Measurements from ENCODE around the gene MB.

GRCh38 chr22:35649026-35649553 lies 32.0 kb upstream of the MB start:
- TF ChIP-seq, protein P1, sequence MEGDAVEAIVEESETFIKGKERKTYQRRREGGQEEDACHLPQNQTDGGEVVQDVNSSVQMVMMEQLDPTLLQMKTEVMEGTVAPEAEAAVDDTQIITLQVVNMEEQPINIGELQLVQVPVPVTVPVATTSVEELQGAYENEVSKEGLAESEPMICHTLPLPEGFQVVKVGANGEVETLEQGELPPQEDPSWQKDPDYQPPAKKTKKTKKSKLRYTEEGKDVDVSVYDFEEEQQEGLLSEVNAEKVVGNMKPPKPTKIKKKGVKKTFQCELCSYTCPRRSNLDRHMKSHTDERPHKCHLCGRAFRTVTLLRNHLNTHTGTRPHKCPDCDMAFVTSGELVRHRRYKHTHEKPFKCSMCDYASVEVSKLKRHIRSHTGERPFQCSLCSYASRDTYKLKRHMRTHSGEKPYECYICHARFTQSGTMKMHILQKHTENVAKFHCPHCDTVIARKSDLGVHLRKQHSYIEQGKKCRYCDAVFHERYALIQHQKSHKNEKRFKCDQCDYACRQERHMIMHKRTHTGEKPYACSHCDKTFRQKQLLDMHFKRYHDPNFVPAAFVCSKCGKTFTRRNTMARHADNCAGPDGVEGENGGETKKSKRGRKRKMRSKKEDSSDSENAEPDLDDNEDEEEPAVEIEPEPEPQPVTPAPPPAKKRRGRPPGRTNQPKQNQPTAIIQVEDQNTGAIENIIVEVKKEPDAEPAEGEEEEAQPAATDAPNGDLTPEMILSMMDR (IDR thresholded peaks at IDR 0.05) = no peak
- TF ChIP-seq POLR2A (IDR thresholded peaks at IDR 0.05) = no peak

All from testis (tissue), 2 donors.